Endothelial cell of umbilical vein (primary cell): Measurements from ENCODE around the gene FAM83F. TPM values are rescaled to one million over a fixed set of nuclear protein-coding genes. Genes with fewer than 3 reads are reported as not detected.

ENCODE experiments used
- BruUV-seq: library from RNA; stranded (reverse); fragments of 400-500 nt; replicated peaks from 2 replicates; lab custom pipeline; 2021; lab: Mats Ljungman, UMichigan
- CTCF ChIA-PET: fragments of 300-600, 350-600 bp; sonication (Branson Sonifier 250); formaldehyde crosslinking; loops from one replicate; lab custom pipeline; 2021; ENCODE audit warnings: antibody characterized with exemption, inconsistent platforms; lab: Charles Lee
- POLR2A ChIA-PET: fragments of 300-600, 350-600 bp; sonication (Branson Sonifier 250); formaldehyde crosslinking; loops from one replicate; lab custom pipeline; 2021; ENCODE audit warnings: antibody characterized with exemption, inconsistent platforms; lab: Charles Lee
- DNase-seq: peaks from one replicate; pipeline ENCODE4 v3.0.0-alpha.2; 2011; ENCODE audit warnings: low read depth, low spot score
- FAIRE-seq: peaks from 2 replicates; lab custom pipeline; 2011; peaks lifted over from hg19 to GRCh38; lab: Jason Lieb, UNC
- H2AFZ ChIP-seq: 2 replicates; pipeline ENCODE4 v1.6.0; 2012; ENCODE audit warnings: low read depth, low read length, control low read depth, inconsistent platforms
- H3K27ac ChIP-seq: 2 replicates; pipeline ENCODE4 v1.5.1; 2011; ENCODE audit warnings: low read depth, mild to moderate bottlenecking, control low read depth, low read length, moderate library complexity; ENCODE audit not compliant: insufficient read depth
- H3K27me3 ChIP-seq, 2 experiments: 2 replicates each; pipeline versions ENCODE4 v1.6.0 to v1.6.1; 2011; ENCODE audit warnings: low read length in 2 of 2, mixed read lengths in 1 of 2; ENCODE audit not compliant: control insufficient read depth in 2 of 2, insufficient read depth in 2 of 2
- H3K36me3 ChIP-seq, 2 experiments: 2 replicates in 1 of 2; 3 replicates in 1 of 2; pipeline ENCODE4 v1.5.1; 2011; ENCODE audit warnings: low read length in 2 of 2, mild to moderate bottlenecking in 1 of 2, moderate library complexity in 1 of 2; ENCODE audit not compliant: control insufficient read depth in 2 of 2, insufficient read depth in 2 of 2; ENCODE audit errors: extremely low read depth in 1 of 2
- H3K4me1 ChIP-seq: 3 replicates; pipeline ENCODE4 v1.5.1; 2011; ENCODE audit warnings: mild to moderate bottlenecking, low read length; ENCODE audit not compliant: control insufficient read depth, insufficient read depth; ENCODE audit errors: extremely low read depth
- H3K4me2 ChIP-seq: 2 replicates; pipeline ENCODE4 v1.6.1; 2011; ENCODE audit warnings: low read length, control low read depth, mixed read lengths; ENCODE audit not compliant: insufficient read depth
- H3K4me3 ChIP-seq, 3 experiments: fragments of 200-600 bp in 1 of 3; sonication (generic), shearing (Covaris generic) in 1 of 3; replicated peaks in 1 of 3; 2 replicates each; pipeline ENCODE4 v1.5.1; 2011 to 2016; ENCODE audit warnings: control low read depth in 3 of 3, low read length in 3 of 3, mild to moderate bottlenecking in 2 of 3, inconsistent platforms in 1 of 3, low read depth in 1 of 3, moderate library complexity in 1 of 3; ENCODE audit not compliant: insufficient read depth in 1 of 3
- H3K79me2 ChIP-seq: 2 replicates; pipeline ENCODE4 v1.6.0; 2012; ENCODE audit warnings: low read length, inconsistent platforms; ENCODE audit not compliant: control insufficient read depth, insufficient read depth
- H3K9ac ChIP-seq: replicated peaks from 2 replicates; pipeline ENCODE3; 2011; ENCODE audit warnings: low read length, control low read depth; ENCODE audit not compliant: insufficient read depth; ENCODE audit errors: extremely low read depth
- H3K9me1 ChIP-seq: replicated peaks from 3 replicates; pipeline ENCODE4 v1.6.0; 2011; ENCODE audit warnings: mild to moderate bottlenecking, low read length; ENCODE audit not compliant: control insufficient read depth, insufficient read depth; ENCODE audit errors: extremely low read depth
- H3K9me3 ChIP-seq: replicated peaks from 2 replicates; pipeline ENCODE4 v1.5.1; 2012; ENCODE audit warnings: low read length, inconsistent platforms; ENCODE audit not compliant: control insufficient read depth, insufficient read depth
- H4K20me1 ChIP-seq: replicated peaks from 2 replicates; pipeline ENCODE3; 2011; ENCODE audit warnings: mild to moderate bottlenecking, low read length; ENCODE audit not compliant: control insufficient read depth, insufficient read depth; ENCODE audit errors: extremely low read depth
- CTCF ChIP-seq, 2 donors: IDR thresholded peaks; 1 replicate in 1 of 2; 2 replicates in 1 of 2; pipeline ENCODE4 v1.5.1; 2011; ENCODE audit warnings: low read length in 2 of 2, mild to moderate bottlenecking in 2 of 2, moderate library complexity in 2 of 2, control low read depth in 1 of 2, inconsistent platforms in 1 of 2, low read depth in 1 of 2; ENCODE audit not compliant: insufficient read depth in 1 of 2; ENCODE audit errors: extremely low read depth in 1 of 2
- EZH2 ChIP-seq: IDR thresholded peaks from 2 replicates; pipeline ENCODE4 v1.6.1; 2012; ENCODE audit warnings: borderline replicate concordance, low read depth, mild to moderate bottlenecking, moderate library complexity, low read length, inconsistent platforms; ENCODE audit not compliant: severe bottlenecking
- FOS ChIP-seq: IDR thresholded peaks from 2 replicates; pipeline ENCODE4 v1.6.1; 2011; ENCODE audit warnings: mild to moderate bottlenecking, low read length, moderate library complexity, borderline replicate concordance; ENCODE audit not compliant: insufficient read depth
- GATA2 ChIP-seq: IDR thresholded peaks from 2 replicates; pipeline ENCODE4 v1.7.0; 2011; ENCODE audit warnings: low read depth, mild to moderate bottlenecking, moderate library complexity, mixed read lengths, low read length; ENCODE audit not compliant: insufficient read length, insufficient read depth
- JUN ChIP-seq: IDR thresholded peaks from 2 replicates; pipeline ENCODE4 v1.6.1; 2011; ENCODE audit warnings: borderline replicate concordance, low read depth; ENCODE audit not compliant: insufficient read length, insufficient read depth
- MAX ChIP-seq: IDR thresholded peaks from 2 replicates; pipeline ENCODE4 v1.6.1; 2011; ENCODE audit not compliant: insufficient read depth, insufficient read length
- MYC ChIP-seq: IDR thresholded peaks from one replicate; pipeline ENCODE4 v1.6.1; 2011; ENCODE audit warnings: mild to moderate bottlenecking, low read depth, low read length
- POLR2A ChIP-seq: IDR thresholded peaks from 2 replicates; pipeline ENCODE4 v1.6.1; 2012; ENCODE audit warnings: low read depth, mild to moderate bottlenecking, control low read depth, low read length
- POLR2AphosphoS5 ChIP-seq: IDR thresholded peaks from 2 replicates; pipeline ENCODE4 v1.6.1; 2012; ENCODE audit warnings: low read depth, mild to moderate bottlenecking, control low read depth, low read length, moderate library complexity; ENCODE audit not compliant: insufficient read depth
- dilution Hi-C: fragments of 300-500 bp; cut with MboI; formaldehyde crosslinking; loops from one replicate; pipeline ENCODE4 v1.15.0; 2019; ENCODE audit warnings: low sequenced_read_pairs; ENCODE audit not compliant: extremely low pct_ligation_motif_present
- intact Hi-C: fragments of 100-400 bp; cut with micrococcal nuclease; formaldehyde crosslinking; loops from one replicate; pipeline ENCODE4 v1.10.0; 2022
- polyA plus RNA-seq, 4 experiments: library from polyadenylated mRNA; depleted of rRNA in 3 of 4; stranded (reverse) in 3 of 4; unstranded in 1 of 4; fragments of >200 nt; gene quantifications; 2 replicates each; pipeline versions ENCODE4 v1.2.1 to v1.2.3, GENCODE V29; 2011 to 2012; ENCODE audit warnings: missing spikeins in 1 of 4
- total RNA-seq: library from RNA; stranded (reverse); gene quantifications from 2 replicates; pipeline ENCODE4 v1.2.3, GENCODE V29; 2021

The FAM83F gene
- total and polyA plus RNA-seq, 2 donors (not counting 3 experiments of a cell fraction or from before 2014, with no cell fraction given): not detected

- Histone ChIP-seq H3K4me2 (no peak overlapping the region), H3K9ac (no peak overlapping the region), H3K4me3 (no peak overlapping the region), H3K9me1 (no peaks in the 10 kb centered on the region), H3K4me1 (no peaks in the 10 kb centered on the region), H3K27me3 (peaks cover 10 to 12% of the 10 kb centered on the region in 2 experiments), H3K9me3 (no peaks in the 10 kb centered on the region), H3K79me2 (no peaks in the 10 kb centered on the region), H3K27ac (no peak overlapping the region), H2AFZ (no peak overlapping the region), H3K36me3 (no peaks in the 10 kb centered on the region), H4K20me1 (no peaks in the 10 kb centered on the region)
- no peak for DNase-seq
- dilution Hi-C loops: loop anchor here (25.0 kb wide), 1 partner anchor 444 kb away; the partner anchor contains the start of gene CACNA1I
- POLR2A ChIA-PET: no interaction called here
- no peak for TF ChIP-seq POLR2AphosphoS5
- TF ChIP-seq MAX: no peak
- TF ChIP-seq JUN: no peak
- no peak for TF ChIP-seq FOS
- TF ChIP-seq POLR2A: no peak
- no peak for TF ChIP-seq GATA2
- CTCF ChIA-PET: interaction anchor here (1.0 kb wide), 1 partner anchor 10 kb away, joined by 3 read pairs; no protein-coding TSS in a partner anchor
- no peak for FAIRE-seq
- BruUV-seq: no TSS peak
- intact Hi-C loops: no loop called here
Observed at GRCh38 chr22:40006641-40007040, 11.9 kb downstream of the FAM83F start.

DNA sequence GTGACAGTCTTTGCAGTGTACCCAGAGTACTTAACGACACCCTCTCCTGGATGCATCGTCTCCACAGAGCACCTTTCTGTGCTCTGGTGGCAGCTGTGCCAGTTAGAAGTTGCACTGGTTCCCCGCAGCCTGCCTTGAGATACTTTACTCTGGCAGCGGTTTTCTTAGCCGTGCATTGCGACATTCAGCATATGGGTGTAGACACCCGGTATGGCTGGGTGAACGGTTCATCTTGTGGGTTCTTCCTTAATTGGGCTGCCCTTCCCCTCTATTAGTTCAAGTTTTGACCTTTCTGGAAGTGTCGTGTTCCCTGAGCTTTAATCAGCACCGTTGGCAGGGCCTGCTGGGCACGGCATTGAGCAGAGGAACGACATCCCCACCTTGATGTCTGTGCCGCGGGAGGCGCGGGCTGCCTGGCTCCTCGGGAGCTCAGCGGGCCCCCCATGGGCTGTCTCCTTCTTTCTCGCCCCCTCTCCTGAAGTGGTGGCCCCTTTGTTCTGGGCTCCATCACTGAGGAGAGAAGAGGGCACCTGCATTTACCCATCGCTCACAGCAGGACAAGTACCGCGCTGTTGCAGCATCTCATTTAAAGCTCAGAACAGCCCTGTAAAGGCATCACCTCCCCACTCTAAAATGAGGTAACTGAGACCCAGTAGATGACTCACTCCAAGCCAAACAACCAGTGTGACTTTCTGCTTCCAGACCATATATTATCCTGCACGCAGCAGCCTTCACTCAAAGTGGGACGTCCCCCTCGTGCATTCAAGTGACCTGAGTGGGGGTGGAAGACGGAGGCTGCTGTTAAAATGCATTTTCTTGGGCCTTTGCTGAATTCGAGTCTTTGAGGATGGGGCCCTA lies 13.3 kb downstream of the FAM83F start:
- Histone ChIP-seq H3K9ac (no peak overlapping the region), H3K4me2 (no peak overlapping the region), H3K4me1 (no peaks in the 10 kb centered on the region), H3K27me3 (peaks cover 10 to 12% of the 10 kb centered on the region in 2 experiments), H3K79me2 (no peaks in the 10 kb centered on the region), H3K9me3 (no peaks in the 10 kb centered on the region), H3K27ac (no peak overlapping the region), H3K36me3 (no peaks in the 10 kb centered on the region), H3K4me3 (no peak overlapping the region), H2AFZ (no peak overlapping the region), H3K9me1 (no peaks in the 10 kb centered on the region), H4K20me1 (no peaks in the 10 kb centered on the region)
- intact Hi-C loops (no loop called here), dilution Hi-C loops (loop anchor here (25.0 kb wide), 1 partner anchor 446 kb away; the partner anchor contains the start of gene CACNA1I)
- ChIA-PET CTCF (no interaction called here), POLR2A (no interaction called here)
- FAIRE-seq (no peak), DNase-seq (no peak)
- TF ChIP-seq FOS (no peak), POLR2AphosphoS5 (no peak), CTCF (IDR thresholded peaks at IDR 0.05; ENCODE audit: extremely low read depth in 1 of 2, insufficient read depth in 1 of 2, low read depth in 1 of 2, low read length in 2 of 2) (no peak), GATA2 (no peak), EZH2 (no peak), MYC (no peak), POLR2A (no peak), JUN (no peak), MAX (no peak)
- no TSS peak for BruUV-seq
